Measurements from ENCODE around the gene FBLN7. TPM values are rescaled to one million over a fixed set of nuclear protein-coding genes. Genes with fewer than 3 reads are reported as not detected.

Gene FBLN7
- total RNA-seq, 1 experiment from 2014 or later, result 0.73 TPM

DNA sequence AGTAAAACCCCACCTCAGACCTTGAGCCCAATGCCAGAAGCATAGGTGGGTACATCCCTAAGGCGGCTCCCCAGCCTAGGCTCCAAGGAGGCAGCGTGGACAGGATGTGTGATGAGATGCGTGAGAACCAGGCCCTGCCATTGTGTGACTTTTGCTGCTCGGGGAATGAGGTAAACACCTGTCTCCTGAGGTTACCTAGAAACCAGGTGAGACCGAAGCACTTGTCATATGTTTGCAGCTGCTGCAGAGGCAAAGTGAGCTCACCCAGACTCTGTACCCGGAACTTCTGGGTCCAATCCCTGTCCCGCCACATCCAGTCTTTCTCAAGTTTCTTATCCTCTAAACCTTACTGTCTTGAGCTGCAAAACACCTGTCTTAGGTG is 3.4 kb downstream of the FBLN7 start:
- CTCF ChIA-PET, result no interaction called here
- Mint-ChIP-seq H3K4me1 (ENCODE audit: low read depth, unreplicated experiment) (no peaks in the 10 kb centered on the region), H3K27me3 (ENCODE audit: unreplicated experiment) (no peaks in the 10 kb centered on the region), H3K36me3 (ENCODE audit: insufficient read depth, unreplicated experiment) (peaks cover 6% of the 10 kb centered on the region), H3K27ac (ENCODE audit: unreplicated experiment) (no peak overlapping the region), H3K4me3 (ENCODE audit: low read depth, unreplicated experiment) (no peak overlapping the region), H3K9me3 (ENCODE audit: low read depth, unreplicated experiment) (no peaks in the 10 kb centered on the region)
- intact Hi-C loops (cut with micrococcal nuclease; ENCODE audit: unreplicated experiment), result no loop called here
- DNase-seq, result no peak
- TF ChIP-seq, protein P1, sequence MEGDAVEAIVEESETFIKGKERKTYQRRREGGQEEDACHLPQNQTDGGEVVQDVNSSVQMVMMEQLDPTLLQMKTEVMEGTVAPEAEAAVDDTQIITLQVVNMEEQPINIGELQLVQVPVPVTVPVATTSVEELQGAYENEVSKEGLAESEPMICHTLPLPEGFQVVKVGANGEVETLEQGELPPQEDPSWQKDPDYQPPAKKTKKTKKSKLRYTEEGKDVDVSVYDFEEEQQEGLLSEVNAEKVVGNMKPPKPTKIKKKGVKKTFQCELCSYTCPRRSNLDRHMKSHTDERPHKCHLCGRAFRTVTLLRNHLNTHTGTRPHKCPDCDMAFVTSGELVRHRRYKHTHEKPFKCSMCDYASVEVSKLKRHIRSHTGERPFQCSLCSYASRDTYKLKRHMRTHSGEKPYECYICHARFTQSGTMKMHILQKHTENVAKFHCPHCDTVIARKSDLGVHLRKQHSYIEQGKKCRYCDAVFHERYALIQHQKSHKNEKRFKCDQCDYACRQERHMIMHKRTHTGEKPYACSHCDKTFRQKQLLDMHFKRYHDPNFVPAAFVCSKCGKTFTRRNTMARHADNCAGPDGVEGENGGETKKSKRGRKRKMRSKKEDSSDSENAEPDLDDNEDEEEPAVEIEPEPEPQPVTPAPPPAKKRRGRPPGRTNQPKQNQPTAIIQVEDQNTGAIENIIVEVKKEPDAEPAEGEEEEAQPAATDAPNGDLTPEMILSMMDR (IDR thresholded peaks at IDR 0.05; ENCODE audit: unreplicated experiment), result no peak
- BruUV-seq (replicated peaks), result no TSS peak

- peaks cover 4% of the 10 kb centered on the region for H3K36me3 Mint-ChIP-seq (ENCODE audit: insufficient read depth, unreplicated experiment)
- no TSS peak for BruUV-seq (replicated peaks)
- H3K4me1 Mint-ChIP-seq (ENCODE audit: low read depth, unreplicated experiment), result no peaks in the 10 kb centered on the region
- CTCF ChIA-PET, result no interaction called here
- peaks cover 2% of the 10 kb centered on the region for H3K27me3 Mint-ChIP-seq (ENCODE audit: unreplicated experiment)
- no peak overlapping the region for H3K4me3 Mint-ChIP-seq (ENCODE audit: low read depth, unreplicated experiment)
- H3K9me3 Mint-ChIP-seq (ENCODE audit: low read depth, unreplicated experiment), result no peaks in the 10 kb centered on the region
- DNase-seq, result no peak
- intact Hi-C loops (cut with micrococcal nuclease; ENCODE audit: unreplicated experiment), result no loop called here
- TF ChIP-seq, protein P1 (IDR thresholded peaks at IDR 0.05; ENCODE audit: unreplicated experiment), result no peak
- H3K27ac Mint-ChIP-seq (ENCODE audit: unreplicated experiment), result no peak overlapping the region
These were observed 4.4 kb downstream of the FBLN7 start for GRCh38 chr2:112142525-112143078.

DNA sequence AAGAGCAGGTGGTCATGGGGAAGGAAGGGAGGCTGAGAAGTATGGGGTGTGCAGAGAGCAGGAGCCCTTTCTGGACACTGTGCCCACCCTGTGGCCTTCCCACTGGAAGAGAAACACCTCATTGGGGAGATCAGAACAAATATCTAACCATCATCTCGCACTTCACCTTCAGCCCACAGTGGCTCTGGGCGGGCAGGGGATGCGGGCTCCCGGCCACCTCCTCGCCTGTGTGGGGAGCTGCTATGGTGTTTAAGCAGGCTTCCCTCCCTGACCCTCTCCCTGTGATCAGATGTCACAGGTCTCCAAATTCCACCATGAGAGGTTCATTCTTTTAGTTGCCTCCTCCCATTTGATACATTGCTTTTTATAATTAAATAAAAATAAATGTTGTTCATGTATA is 5.0 kb downstream of the FBLN7 start:
- DNase-seq, result no peak
- CTCF ChIA-PET, result no interaction called here
- BruUV-seq (replicated peaks), result no TSS peak
- no peak overlapping the region for H3K27ac Mint-ChIP-seq (ENCODE audit: unreplicated experiment)
- H3K4me1 Mint-ChIP-seq (ENCODE audit: low read depth, unreplicated experiment), result no peaks in the 10 kb centered on the region
- intact Hi-C loops (cut with micrococcal nuclease; ENCODE audit: unreplicated experiment), result no loop called here
- TF ChIP-seq, protein P1 (IDR thresholded peaks at IDR 0.05; ENCODE audit: unreplicated experiment), result no peak
- no peaks in the 10 kb centered on the region for H3K36me3 Mint-ChIP-seq (ENCODE audit: insufficient read depth, unreplicated experiment)
- H3K9me3 Mint-ChIP-seq (ENCODE audit: low read depth, unreplicated experiment), result no peaks in the 10 kb centered on the region
- H3K4me3 Mint-ChIP-seq (ENCODE audit: low read depth, unreplicated experiment), result no peak overlapping the region
- peaks cover 8% of the 10 kb centered on the region for H3K27me3 Mint-ChIP-seq (ENCODE audit: unreplicated experiment)

GRCh38 chr2:112144966-112145365 is 6.8 kb downstream of the FBLN7 start:
- Mint-ChIP-seq H3K27me3 (ENCODE audit: unreplicated experiment) (peaks cover 22% of the 10 kb centered on the region), H3K9me3 (ENCODE audit: low read depth, unreplicated experiment) (no peaks in the 10 kb centered on the region), H3K4me3 (ENCODE audit: low read depth, unreplicated experiment) (no peak overlapping the region), H3K36me3 (ENCODE audit: insufficient read depth, unreplicated experiment) (no peaks in the 10 kb centered on the region), H3K27ac (ENCODE audit: unreplicated experiment) (no peak overlapping the region), H3K4me1 (ENCODE audit: low read depth, unreplicated experiment) (no peaks in the 10 kb centered on the region)
- CTCF ChIA-PET, result no interaction called here
- DNase-seq, result no peak
- BruUV-seq (replicated peaks), result no TSS peak
- TF ChIP-seq, protein P1 (IDR thresholded peaks at IDR 0.05; ENCODE audit: unreplicated experiment), result no peak
- intact Hi-C loops (cut with micrococcal nuclease; ENCODE audit: unreplicated experiment), result no loop called here

Measured in Calu3 (cell line).